HL-60/S4 (cell line): ENCODE data around the gene NOTCH3.

Experiments
- in situ Hi-C: fragments of 300-500 bp; cut with MboI; formaldehyde crosslinking; loops from 2 replicates; pipeline ENCODE4 v1.14.3; 2022; ENCODE audit warnings: low sequenced_read_pairs

Gene NOTCH3

GRCh38 chr19:15170345-15170744 lies 30.4 kb downstream of the NOTCH3 start:
- in situ Hi-C loops = loop anchor here (10.0 kb wide), 1 partner anchor 84 kb away; no protein-coding TSS in a partner anchor

DNA sequence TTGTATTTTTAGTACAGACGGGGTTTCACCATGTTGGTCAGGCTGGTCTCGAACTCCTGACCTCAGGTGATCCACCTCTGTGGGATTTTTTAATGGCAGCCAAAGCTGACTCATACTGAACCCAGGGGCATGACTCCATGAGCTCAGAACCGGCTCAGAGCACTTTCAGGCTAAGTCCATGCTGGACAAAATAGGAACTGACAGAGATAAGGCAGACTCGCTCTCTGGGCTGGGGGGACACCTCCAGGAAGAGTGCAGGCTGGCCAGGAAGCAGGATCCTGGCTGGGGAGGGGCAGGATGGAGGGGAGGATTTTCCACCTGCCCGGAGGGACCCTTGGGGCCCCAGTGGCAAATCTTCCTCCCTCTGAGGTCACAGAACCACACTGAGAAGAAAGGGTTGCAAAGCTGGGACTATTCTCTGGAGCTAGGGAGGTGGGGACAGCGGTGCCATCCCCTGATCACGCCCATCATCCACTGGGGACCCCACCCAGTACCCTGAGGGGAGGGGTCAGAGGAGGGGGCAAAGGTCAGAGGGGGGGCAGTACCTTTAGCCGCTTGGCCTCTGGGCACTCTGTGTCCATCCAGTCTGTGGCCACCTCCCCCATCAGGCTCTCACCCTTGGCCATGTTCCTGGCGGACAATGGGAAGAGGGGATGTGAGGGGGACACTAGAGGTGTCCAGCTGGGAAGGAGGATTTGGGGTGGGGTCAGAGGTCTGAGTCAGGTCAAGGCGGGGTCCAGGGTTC lies 31.1 kb downstream of the NOTCH3 start:
- in situ Hi-C loops = loop anchor here (5.0 to 10.0 kb wide), 2 partner anchors 85 to 388 kb away; no protein-coding TSS in a partner anchor

DNA sequence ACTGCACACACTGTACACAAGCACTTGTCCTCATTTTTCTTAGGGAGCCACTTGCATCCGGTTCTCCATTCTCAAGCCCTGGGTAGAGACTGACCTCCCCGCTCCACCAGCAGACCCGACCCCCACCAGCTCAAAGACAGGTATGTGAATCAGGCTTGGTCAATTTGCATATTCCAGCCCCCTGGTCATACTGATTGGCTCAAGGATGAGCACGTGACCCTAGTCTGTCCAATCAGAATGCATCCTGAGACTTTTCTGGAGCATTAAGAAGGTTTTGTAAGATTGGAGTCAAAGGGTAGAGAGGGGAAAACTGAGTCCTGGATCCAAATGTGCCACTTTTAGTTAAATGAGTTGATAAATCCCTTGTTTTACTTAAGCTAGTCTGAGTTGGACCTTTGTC lies 34.1 kb downstream of the NOTCH3 start:
- in situ Hi-C loops = loop anchor here (5.0 kb wide), 1 partner anchor 391 kb away; no protein-coding TSS in a partner anchor

DNA sequence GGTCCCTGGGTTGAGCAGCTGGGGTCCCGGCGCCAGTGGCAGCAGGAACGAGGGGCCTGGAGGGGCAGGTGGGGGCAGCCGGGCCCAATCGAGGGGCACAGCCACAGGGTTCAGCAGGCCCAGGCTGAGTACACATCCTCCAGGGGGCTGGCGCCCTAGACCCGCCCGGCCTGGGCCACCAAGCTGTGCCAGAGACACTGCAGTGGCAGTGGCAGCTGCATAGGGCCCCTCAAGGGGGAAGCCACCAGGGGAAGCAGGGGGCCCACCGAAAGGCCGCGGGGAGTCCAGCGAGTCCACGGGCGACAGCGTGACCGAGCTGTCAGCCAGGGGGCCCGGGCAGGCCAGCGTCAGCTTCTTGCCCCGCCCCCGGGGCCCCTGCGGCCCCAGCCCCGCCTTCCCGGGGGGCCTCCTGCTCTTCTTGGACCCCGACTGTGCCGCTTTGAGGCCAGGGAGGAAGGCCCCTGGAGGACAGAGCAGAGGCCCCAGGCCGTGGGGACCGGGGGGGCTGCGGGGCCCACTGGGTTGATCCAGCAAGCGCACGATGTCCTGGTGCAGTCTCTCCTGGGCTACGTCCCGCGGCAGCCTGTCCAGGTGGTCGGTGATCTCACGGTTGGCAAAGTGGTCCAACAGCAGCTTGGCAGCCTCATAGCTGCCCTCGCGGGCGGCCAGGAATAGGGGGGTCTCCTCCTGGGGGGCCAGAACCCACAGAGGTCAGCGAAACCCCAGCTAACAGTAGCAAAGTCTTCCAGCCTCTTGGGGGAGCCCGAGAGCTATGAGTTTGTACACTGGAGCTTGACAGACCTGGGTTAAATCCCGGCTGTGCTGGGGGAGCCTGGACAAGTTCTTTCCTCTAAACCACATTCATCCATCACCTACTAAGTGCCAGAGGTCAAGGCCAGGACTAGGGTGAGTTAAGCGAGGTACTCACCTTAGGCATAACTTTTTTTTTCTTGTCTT lies 39.5 kb downstream of the NOTCH3 start:
- in situ Hi-C loops = no loop called here

DNA sequence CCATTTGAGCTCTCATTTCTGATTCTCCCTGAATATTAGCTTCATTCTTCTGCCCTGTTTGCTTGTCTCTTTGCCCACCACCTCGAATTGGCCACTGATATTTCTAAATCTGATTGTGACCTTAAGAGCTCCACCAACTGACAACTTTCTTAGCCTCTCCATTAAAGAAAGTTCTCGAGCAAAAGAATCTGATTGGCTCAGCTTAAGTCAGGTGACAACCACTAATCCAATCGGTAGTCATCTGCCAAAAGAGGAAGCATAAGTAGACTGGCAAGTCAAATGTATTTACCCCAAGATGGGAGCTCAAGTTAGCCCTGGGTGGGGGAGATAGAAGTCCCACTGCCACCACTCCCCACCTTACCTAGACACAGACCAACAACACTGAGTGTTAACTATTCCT lies 41.5 kb downstream of the NOTCH3 start:
- in situ Hi-C loops = no loop called here

DNA sequence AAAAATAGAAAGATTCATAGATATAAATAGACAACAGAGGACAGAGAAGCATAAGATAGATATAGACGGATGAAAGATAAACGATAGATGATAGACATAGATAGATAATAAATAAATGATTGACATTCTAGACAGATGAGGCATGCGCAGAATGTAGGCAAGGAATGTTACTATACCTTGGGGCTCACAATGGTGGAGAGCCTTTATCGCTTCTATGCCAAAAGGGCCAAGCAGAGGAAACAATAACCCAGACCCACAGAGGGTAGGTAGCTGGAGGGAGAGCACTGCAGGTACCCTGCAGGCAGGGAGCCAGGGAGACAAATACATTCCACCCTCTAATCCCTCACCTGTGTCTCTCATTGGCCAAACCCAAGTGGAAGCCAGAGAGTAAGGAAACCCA lies 44.4 kb downstream of the NOTCH3 start:
- in situ Hi-C loops = no loop called here

- in situ Hi-C loops = no loop called here
These were observed 45.5 kb downstream of the NOTCH3 start for GRCh38 chr19:15155296-15155695.

DNA sequence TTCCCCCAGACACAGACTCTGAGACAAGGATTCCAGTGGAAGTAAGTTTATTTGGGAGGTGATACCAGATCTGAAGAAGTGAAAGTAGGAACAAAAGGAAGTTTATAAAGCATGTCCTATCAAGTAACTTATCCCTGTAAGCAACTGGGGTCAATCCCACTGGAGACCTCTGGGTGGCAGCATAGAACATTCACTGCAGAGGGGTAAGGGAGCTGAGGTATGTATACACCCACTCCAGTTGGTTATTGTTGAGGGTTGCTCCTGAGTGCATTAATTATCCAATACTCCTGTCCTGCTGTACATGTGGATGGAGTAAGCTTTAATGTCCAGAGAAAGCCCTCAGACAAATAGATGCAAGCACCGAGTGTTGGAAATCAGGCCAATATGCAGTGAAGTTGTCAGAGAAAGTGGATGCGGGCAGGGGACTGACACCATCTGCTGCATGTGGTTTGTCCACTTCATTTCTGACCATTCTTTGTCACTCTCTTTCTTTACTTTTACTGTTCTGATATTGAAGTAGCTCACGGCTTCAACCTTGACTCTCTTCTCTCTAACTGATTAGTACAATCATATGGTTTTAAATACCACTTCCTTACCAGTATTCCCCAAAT lies 46.7 kb downstream of the NOTCH3 start:
- in situ Hi-C loops = no loop called here

GRCh38 chr19:15149737-15150136 lies 51.1 kb downstream of the NOTCH3 start:
- in situ Hi-C loops = no loop called here

GRCh38 chr19:15147090-15147489 lies 53.7 kb downstream of the NOTCH3 start:
- in situ Hi-C loops = no loop called here

GRCh38 chr19:15144046-15144646 lies 56.6 kb downstream of the NOTCH3 start:
- in situ Hi-C loops = no loop called here

- in situ Hi-C loops = no loop called here
These were observed 58.5 kb downstream of the NOTCH3 start for GRCh38 chr19:15142313-15142712.

GRCh38 chr19:15141143-15141542 lies 59.7 kb downstream of the NOTCH3 start:
- in situ Hi-C loops = no loop called here

DNA sequence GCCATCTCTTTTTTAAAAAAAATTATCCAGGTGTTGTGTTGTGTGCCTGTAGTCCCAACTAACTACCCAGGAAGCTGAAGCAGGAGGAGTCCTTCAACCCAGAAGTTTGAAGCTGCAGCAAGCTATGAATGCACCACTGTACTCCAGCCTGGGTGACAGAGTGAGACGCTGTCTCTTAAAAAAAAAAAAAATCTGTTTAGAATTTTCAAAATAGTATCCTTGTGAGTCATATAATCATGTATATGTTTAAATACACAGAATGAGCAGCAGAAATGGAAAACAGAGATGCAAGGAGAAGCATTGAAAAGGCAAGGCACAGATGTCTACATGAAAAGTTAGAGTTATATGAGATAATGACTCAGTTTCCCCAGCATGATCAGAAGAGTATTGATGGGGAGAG lies 62.4 kb downstream of the NOTCH3 start:
- in situ Hi-C loops = no loop called here

- in situ Hi-C loops = no loop called here
These were observed 63.0 kb downstream of the NOTCH3 start for GRCh38 chr19:15137777-15138176.

DNA sequence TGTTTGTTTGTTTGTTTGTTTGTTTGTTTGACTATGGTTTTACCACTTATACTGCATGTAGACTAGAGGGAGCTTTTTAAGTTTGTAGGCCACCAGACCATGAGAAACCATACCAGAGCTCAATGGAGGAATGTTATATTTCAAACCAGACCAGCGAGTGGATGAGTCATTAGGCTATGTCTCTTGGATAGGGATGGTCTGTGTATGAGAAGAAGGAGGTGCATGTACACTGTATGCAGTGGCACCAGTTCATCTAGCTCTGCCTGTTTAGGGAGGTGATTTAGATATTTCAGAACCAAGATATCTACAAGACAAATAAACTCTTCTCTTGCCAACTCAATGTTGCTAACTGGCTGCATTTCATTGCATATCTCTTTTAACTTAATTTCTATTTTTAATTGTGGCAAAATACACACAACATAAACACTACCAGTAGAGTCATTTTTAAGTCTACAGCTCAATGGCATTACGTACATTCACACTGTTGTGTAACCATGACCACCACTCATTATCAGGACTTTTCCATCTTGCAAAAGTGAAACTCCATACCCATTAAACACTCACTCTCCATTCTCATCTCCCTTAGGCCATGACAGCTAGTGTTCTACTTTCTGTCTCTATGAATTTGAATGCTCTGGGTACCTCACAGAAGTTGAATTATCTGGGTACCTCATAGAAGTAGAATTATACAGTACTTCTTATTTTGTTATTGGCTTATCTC lies 64.4 kb downstream of the NOTCH3 start:
- in situ Hi-C loops = no loop called here

- in situ Hi-C loops = no loop called here
These were observed 70.8 kb downstream of the NOTCH3 start for GRCh38 chr19:15129856-15130585.

GRCh38 chr19:15128162-15128770 lies 72.5 kb downstream of the NOTCH3 start:
- in situ Hi-C loops = no loop called here
